HEK293 (cell line): ENCODE results near the gene ERAP2.

ENCODE experiments used
- CTCF ChIA-PET: fragments of 350-600 bp; formaldehyde crosslinking; extraction: SDS; loops from one replicate; lab custom pipeline; 2021; ENCODE audit warnings: antibody characterized with exemption; lab: Yijun Ruan, JAX
- POLR2A ChIA-PET: fragments of 300-600 bp; formaldehyde crosslinking; extraction: SDS; loops from one replicate; lab custom pipeline; 2020; ENCODE audit warnings: antibody characterized with exemption, inconsistent platforms; lab: Yijun Ruan, JAX
- H3K27ac ChIP-seq: fragments of 200-500 bp; sonication (Bioruptor generic); 2 replicates; pipeline ENCODE4 v1.5.1; 2014; ENCODE audit warnings: low read depth, low read length, control low read depth, inconsistent platforms; ENCODE audit errors: extremely low read depth
- H3K36me3 ChIP-seq, 2 experiments: fragments of 200-500 bp in 1 of 2; sonication (Bioruptor generic) in 1 of 2; 1 replicate in 1 of 2; 2 replicates in 1 of 2; pipeline ENCODE4 v1.5.1; 2014 to 2017; ENCODE audit warnings: inconsistent platforms in 2 of 2, low read length in 2 of 2; ENCODE audit not compliant: control insufficient read depth in 2 of 2, insufficient read depth in 1 of 2
- H3K4me1 ChIP-seq: fragments of 200-500 bp; sonication (Bioruptor generic); 2 replicates; pipeline ENCODE4 v1.5.1; 2014; ENCODE audit warnings: mild to moderate bottlenecking, low read length, inconsistent platforms; ENCODE audit not compliant: control insufficient read depth, insufficient read depth
- H3K4me3 ChIP-seq: 2 replicates; pipeline ENCODE4 v1.5.1; 2011; ENCODE audit warnings: low read depth, mild to moderate bottlenecking, control low read depth, low read length, moderate library complexity
- H3K9me3 ChIP-seq: fragments of 200-500 bp; sonication (Bioruptor generic); 2 replicates; pipeline ENCODE4 v1.5.1; 2014; ENCODE audit warnings: low read depth, low read length, inconsistent platforms; ENCODE audit not compliant: control insufficient read depth, insufficient read depth
- FEZF1 ChIP-seq: fragments of 450-650 bp; formaldehyde crosslinking; IDR thresholded peaks from 2 replicates; pipeline ENCODE4 v1.5.1; 2016; ENCODE audit warnings: missing biosample characterization, missing genetic modification characterization
- OVOL3 ChIP-seq: fragments of 450-650 bp; formaldehyde crosslinking; IDR thresholded peaks from 2 replicates; pipeline ENCODE4 v1.5.1; 2016; ENCODE audit warnings: missing biosample characterization, missing genetic modification characterization
- WT1 ChIP-seq: fragments of 450-650 bp; formaldehyde crosslinking; IDR thresholded peaks from 2 replicates; pipeline ENCODE4 v1.5.1; 2016; ENCODE audit warnings: missing biosample characterization, missing genetic modification characterization
- YY2 ChIP-seq: fragments of 450-650 bp; formaldehyde crosslinking; IDR thresholded peaks from 2 replicates; pipeline ENCODE4 v1.5.1; 2016; ENCODE audit warnings: missing biosample characterization, missing genetic modification characterization
- ZBTB1 ChIP-seq: fragments of 450-650 bp; formaldehyde crosslinking; IDR thresholded peaks from 2 replicates; pipeline ENCODE4 v1.5.1; 2016; ENCODE audit warnings: missing biosample characterization, missing genetic modification characterization
- ZNF138 ChIP-seq: fragments of 450-650 bp; formaldehyde crosslinking; IDR thresholded peaks from 2 replicates; pipeline ENCODE4 v1.5.1; 2016; ENCODE audit warnings: missing biosample characterization, missing genetic modification characterization, borderline replicate concordance
- ZNF169 ChIP-seq: fragments of 450-650 bp; formaldehyde crosslinking; IDR thresholded peaks from 2 replicates; pipeline ENCODE4 v1.5.1; 2016; ENCODE audit warnings: missing biosample characterization, missing genetic modification characterization
- ZNF311 ChIP-seq: fragments of 450-650 bp; formaldehyde crosslinking; IDR thresholded peaks from 2 replicates; pipeline ENCODE4 v1.5.1; 2017; ENCODE audit warnings: missing biosample characterization, missing genetic modification characterization, borderline replicate concordance
- ZNF404 ChIP-seq: fragments of 450-650 bp; formaldehyde crosslinking; IDR thresholded peaks from 2 replicates; pipeline ENCODE4 v1.5.1; 2017; ENCODE audit warnings: missing biosample characterization, missing genetic modification characterization
- ZNF416 ChIP-seq: fragments of 450-650 bp; formaldehyde crosslinking; IDR thresholded peaks from 2 replicates; pipeline ENCODE4 v1.5.1; 2016; ENCODE audit warnings: missing biosample characterization, missing genetic modification characterization
- ZNF433 ChIP-seq: fragments of 450-650 bp; formaldehyde crosslinking; IDR thresholded peaks from 2 replicates; pipeline ENCODE4 v1.5.1; 2016; ENCODE audit warnings: missing biosample characterization, missing genetic modification characterization, low read depth
- ZNF514 ChIP-seq: fragments of 450-650 bp; formaldehyde crosslinking; IDR thresholded peaks from 2 replicates; pipeline ENCODE4 v1.5.1; 2016; ENCODE audit warnings: missing biosample characterization, missing genetic modification characterization
- ZNF843 ChIP-seq: fragments of 450-650 bp; formaldehyde crosslinking; IDR thresholded peaks from 2 replicates; pipeline ENCODE4 v1.5.1; 2016; ENCODE audit warnings: missing biosample characterization, missing genetic modification characterization
- TF ChIP-seq, protein P1 (sequence below): fragments of 450-650 bp; formaldehyde crosslinking; IDR thresholded peaks from 2 replicates; pipeline ENCODE4 v1.5.1; 2016; ENCODE audit warnings: missing biosample characterization, missing genetic modification characterization
- TF ChIP-seq, protein P2 (sequence below): fragments of 450-650 bp; formaldehyde crosslinking; IDR thresholded peaks from 2 replicates; pipeline ENCODE4 v1.5.1; 2017; ENCODE audit warnings: missing biosample characterization, missing genetic modification characterization
- TF ChIP-seq, protein P3 (sequence below): fragments of 450-650 bp; formaldehyde crosslinking; IDR thresholded peaks from 2 replicates; pipeline ENCODE4 v1.5.0; 2017; ENCODE audit warnings: missing biosample characterization, missing genetic modification characterization, borderline replicate concordance
- TF ChIP-seq, protein P4 (sequence below): fragments of 450-650 bp; formaldehyde crosslinking; IDR thresholded peaks from 2 replicates; pipeline ENCODE4 v1.5.1; 2016; ENCODE audit warnings: missing biosample characterization, missing genetic modification characterization

ERAP2 gene

DNA sequence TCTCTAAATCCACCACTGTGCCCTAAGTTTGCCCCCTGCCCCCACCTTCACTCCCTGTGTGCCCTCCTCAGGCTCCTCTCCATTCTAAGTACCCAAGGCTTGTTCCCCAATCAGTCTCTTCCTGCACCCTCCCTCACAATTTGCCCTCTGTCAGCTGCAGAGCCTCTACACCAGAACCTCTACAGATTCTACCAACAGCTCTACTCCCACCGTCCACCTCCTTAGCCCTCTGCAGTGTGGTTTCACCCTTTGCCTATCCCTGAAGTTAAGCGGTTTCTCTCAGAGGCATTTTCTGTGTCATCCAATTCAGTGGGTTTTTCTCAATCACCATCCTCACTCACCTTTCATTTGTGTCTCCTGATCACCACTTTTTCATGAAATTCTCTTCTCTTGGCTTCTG is 13.2 kb upstream of the ERAP2 start:
- no peaks in the 10 kb centered on the region for H3K4me1 ChIP-seq
- no peak overlapping the region for H3K27ac ChIP-seq
- H3K36me3 ChIP-seq: no peaks in the 10 kb centered on the region
- TF ChIP-seq, protein P1, sequence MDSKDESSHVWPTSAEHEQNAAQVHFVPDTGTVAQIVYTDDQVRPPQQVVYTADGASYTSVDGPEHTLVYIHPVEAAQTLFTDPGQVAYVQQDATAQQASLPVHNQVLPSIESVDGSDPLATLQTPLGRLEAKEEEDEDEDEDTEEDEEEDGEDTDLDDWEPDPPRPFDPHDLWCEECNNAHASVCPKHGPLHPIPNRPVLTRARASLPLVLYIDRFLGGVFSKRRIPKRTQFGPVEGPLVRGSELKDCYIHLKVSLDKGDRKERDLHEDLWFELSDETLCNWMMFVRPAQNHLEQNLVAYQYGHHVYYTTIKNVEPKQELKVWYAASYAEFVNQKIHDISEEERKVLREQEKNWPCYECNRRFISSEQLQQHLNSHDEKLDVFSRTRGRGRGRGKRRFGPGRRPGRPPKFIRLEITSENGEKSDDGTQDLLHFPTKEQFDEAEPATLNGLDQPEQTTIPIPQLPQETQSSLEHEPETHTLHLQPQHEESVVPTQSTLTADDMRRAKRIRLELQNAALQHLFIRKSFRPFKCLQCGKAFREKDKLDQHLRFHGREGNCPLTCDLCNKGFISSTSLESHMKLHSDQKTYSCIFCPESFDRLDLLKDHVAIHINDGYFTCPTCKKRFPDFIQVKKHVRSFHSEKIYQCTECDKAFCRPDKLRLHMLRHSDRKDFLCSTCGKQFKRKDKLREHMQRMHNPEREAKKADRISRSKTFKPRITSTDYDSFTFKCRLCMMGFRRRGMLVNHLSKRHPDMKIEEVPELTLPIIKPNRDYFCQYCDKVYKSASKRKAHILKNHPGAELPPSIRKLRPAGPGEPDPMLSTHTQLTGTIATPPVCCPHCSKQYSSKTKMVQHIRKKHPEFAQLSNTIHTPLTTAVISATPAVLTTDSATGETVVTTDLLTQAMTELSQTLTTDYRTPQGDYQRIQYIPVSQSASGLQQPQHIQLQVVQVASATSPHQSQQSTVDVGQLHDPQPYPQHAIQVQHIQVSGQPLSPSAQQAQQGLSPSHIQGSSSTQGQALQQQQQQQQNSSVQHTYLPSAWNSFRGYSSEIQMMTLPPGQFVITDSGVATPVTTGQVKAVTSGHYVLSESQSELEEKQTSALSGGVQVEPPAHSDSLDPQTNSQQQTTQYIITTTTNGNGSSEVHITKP: peak; percentile 21; the same call in 1 of the 2 replicates
- TF ChIP-seq OVOL3 (tag by site-specific recombination) (no peak), ZNF169 (no peak), WT1 (tag by site-specific recombination) (no peak)
- TF ChIP-seq, all 188 proteins: peak for 1
- POLR2A ChIA-PET: no interaction called here
- CTCF ChIA-PET: interaction anchor here (0.6 to 1.8 kb wide), 7 partner anchors 111 to 402 kb away, joined by 3 to 6 read pairs (median 4); partner anchors contain the start of gene LIX1
- no peak overlapping the region for H3K4me3 ChIP-seq
- no peaks in the 10 kb centered on the region for H3K9me3 ChIP-seq

DNA sequence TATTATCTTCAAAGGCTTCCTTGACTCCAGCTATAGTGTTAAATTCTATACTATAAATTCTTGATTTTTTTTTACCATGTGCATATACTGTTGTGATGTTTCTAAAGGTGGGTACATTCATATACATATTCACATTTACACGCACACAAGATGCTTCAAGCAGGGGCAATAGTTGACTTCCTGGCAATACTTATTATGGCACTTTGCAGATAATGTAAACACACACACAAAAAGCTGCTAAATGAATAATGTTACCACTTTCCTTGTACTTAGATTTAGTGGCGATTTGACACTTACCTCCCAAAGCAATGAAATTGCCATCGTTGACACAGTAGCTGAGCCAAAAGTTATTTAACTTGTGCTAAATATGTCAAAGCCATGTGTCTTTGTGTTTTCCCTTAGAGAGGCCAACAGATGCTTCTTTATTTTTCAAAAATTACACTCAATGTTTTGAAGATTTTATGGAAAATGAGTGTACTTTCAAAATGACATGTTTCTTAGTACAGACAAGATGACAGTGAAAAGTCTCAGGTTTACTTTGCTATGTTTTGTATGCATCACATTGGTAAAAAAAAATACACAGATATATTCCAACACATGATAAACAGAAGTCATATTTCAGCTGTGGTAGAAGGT is 12.2 kb upstream of the ERAP2 start:
- H3K36me3 ChIP-seq: no peaks in the 10 kb centered on the region
- H3K4me1 ChIP-seq: no peaks in the 10 kb centered on the region
- TF ChIP-seq ZBTB1: no peak
- peak; percentile 67 for TF ChIP-seq FEZF1 (tag by site-specific recombination)
- TF ChIP-seq, protein P2, sequence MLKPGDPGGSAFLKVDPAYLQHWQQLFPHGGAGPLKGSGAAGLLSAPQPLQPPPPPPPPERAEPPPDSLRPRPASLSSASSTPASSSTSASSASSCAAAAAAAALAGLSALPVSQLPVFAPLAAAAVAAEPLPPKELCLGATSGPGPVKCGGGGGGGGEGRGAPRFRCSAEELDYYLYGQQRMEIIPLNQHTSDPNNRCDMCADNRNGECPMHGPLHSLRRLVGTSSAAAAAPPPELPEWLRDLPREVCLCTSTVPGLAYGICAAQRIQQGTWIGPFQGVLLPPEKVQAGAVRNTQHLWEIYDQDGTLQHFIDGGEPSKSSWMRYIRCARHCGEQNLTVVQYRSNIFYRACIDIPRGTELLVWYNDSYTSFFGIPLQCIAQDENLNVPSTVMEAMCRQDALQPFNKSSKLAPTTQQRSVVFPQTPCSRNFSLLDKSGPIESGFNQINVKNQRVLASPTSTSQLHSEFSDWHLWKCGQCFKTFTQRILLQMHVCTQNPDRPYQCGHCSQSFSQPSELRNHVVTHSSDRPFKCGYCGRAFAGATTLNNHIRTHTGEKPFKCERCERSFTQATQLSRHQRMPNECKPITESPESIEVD (tag by site-specific recombination): 0 out of 2 replicates have a peak, but pooled peaks have one; percentile 20
- POLR2A ChIA-PET: no interaction called here
- no peaks in the 10 kb centered on the region for H3K9me3 ChIP-seq
- CTCF ChIA-PET: interaction anchor here (0.6 to 1.8 kb wide), 7 partner anchors 13 to 299 kb away, joined by 3 to 4 read pairs (median 4); partner anchors contain the start of gene LIX1
- H3K4me3 ChIP-seq: no peak overlapping the region
- H3K27ac ChIP-seq: no peak overlapping the region

DNA sequence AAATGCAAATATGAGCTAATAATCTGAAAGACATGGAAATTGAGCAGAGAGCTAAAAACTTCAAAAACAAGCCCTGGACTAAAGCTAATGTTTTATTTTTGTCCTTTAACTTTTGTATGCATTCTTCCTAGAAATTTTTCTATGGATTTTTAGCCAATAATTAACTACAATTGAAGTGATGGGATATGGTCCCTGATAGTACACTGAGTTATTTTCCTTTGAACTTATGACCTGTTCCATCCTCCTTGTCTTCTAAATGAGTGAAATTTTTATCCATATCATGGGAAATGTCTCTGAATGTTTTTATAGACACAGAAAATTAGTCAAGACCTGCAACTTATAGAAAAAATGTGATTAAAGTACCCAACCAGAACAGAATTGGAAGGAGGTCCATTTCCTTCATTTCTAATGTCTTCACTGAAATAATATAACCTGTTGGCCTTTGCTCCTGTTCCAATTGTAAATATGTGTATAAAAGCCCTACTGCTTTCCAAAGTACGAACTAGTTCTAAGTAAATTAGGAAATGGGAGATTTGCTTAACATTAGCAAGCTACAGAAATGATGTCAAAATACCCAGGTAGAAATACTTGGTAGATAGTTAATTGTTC is 11.3 kb upstream of the ERAP2 start:
- ChIA-PET CTCF (interaction anchor here (0.6 to 7.3 kb wide), 4 partner anchors 132 to 296 kb away, joined by 3 to 97 read pairs (median 4); no protein-coding TSS in a partner anchor), POLR2A (no interaction called here)
- Histone ChIP-seq H3K4me1 (no peaks in the 10 kb centered on the region), H3K9me3 (no peaks in the 10 kb centered on the region), H3K27ac (no peak overlapping the region), H3K4me3 (no peak overlapping the region), H3K36me3 (no peaks in the 10 kb centered on the region)
- TF ChIP-seq, protein P3, sequence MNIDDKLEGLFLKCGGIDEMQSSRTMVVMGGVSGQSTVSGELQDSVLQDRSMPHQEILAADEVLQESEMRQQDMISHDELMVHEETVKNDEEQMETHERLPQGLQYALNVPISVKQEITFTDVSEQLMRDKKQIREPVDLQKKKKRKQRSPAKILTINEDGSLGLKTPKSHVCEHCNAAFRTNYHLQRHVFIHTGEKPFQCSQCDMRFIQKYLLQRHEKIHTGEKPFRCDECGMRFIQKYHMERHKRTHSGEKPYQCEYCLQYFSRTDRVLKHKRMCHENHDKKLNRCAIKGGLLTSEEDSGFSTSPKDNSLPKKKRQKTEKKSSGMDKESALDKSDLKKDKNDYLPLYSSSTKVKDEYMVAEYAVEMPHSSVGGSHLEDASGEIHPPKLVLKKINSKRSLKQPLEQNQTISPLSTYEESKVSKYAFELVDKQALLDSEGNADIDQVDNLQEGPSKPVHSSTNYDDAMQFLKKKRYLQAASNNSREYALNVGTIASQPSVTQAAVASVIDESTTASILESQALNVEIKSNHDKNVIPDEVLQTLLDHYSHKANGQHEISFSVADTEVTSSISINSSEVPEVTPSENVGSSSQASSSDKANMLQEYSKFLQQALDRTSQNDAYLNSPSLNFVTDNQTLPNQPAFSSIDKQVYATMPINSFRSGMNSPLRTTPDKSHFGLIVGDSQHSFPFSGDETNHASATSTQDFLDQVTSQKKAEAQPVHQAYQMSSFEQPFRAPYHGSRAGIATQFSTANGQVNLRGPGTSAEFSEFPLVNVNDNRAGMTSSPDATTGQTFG (tag by site-specific recombination): no peak
- TF ChIP-seq ZNF138 (tag by site-specific recombination): no peak
- TF ChIP-seq ZNF311: no peak
- no peak for TF ChIP-seq ZNF433 (tag by site-specific recombination)
- TF ChIP-seq ZNF843 (tag by site-specific recombination): no peak
- no peak for TF ChIP-seq ZNF416 (tag by site-specific recombination)
- TF ChIP-seq ZNF404 (tag by site-specific recombination): no peak
- TF ChIP-seq, protein P2 (tag by site-specific recombination): no peak
- TF ChIP-seq, protein P4, sequence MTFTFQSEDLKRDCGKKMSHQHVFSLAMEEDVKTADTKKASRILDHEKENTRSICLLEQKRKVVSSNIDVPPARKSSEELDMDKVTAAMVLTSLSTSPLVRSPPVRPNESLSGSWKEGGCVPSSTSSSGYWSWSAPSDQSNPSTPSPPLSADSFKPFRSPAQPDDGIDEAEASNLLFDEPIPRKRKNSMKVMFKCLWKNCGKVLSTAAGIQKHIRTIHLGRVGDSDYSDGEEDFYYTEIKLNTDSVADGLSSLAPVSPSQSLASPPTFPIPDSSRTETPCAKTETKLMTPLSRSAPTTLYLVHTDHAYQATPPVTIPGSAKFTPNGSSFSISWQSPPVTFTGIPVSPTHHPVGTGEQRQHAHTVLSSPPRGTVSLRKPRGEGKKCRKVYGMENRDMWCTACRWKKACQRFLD (tag by site-specific recombination): no peak
- no peak for TF ChIP-seq ZNF514 (tag by site-specific recombination)
- no peak for TF ChIP-seq YY2 (tag by site-specific recombination)
